ENCODE measurements around the gene CCNB3. TPM values are rescaled to one million over a fixed set of nuclear protein-coding genes. Genes with fewer than 3 reads are reported as not detected.

Gene CCNB3
- total RNA-seq, 1 experiment from 2014 or later = 0.64 TPM

DNA sequence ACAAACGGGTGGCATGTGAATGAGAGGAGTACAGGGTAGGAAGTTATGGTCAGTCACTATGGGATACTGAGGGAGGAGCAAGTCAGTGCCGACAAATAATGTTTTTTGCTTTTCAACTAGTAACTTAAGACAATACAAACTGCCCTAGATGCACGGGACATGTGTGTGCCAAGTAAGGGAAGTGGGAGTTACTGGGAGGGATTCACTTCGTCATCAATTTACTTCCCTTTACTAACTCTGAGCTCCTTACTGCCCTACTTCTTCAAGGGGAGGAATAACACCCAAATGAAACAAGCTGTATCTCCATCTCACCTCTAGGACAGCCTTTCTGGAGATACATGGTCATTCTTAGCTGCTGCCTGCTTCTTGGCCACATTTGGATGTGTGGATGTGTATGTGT lies 168.4 kb downstream of the CCNB3 start:
- DNase-seq (ENCODE audit: low read depth, low spot score) (no peak), ATAC-seq (no peak)
- H3K4me1 ChIP-seq (ENCODE audit: control insufficient read depth, insufficient read depth, low read length) = no peaks in the 10 kb centered on the region
- ChIA-PET CTCF (no interaction called here), POLR2A (no interaction called here)
- H3K27ac ChIP-seq (ENCODE audit: low read length) = no peak overlapping the region
- in situ Hi-C loops (cut with HindIII; ENCODE audit: low pct_unique_long_range_greater_than_20kb, low sequenced_read_pairs) (no loop called here), intact Hi-C loops (cut with micrococcal nuclease; ENCODE audit: unreplicated experiment) (no loop called here)
- H3K36me3 ChIP-seq (ENCODE audit: control insufficient read depth, insufficient read depth, low read length) = no peaks in the 10 kb centered on the region
- H3K4me3 ChIP-seq (ENCODE audit: low read depth in 2 of 2, low read length in 2 of 2) = no peak overlapping the region
- no peaks in the 10 kb centered on the region for H3K9me3 ChIP-seq (ENCODE audit: control insufficient read depth, insufficient read depth, low read depth, low read length)
- no peaks in the 10 kb centered on the region for H3K27me3 ChIP-seq (ENCODE audit: control insufficient read depth, insufficient read depth, low read length)
- TF ChIP-seq TCF7L2 (IDR thresholded peaks at IDR 0.05; ENCODE audit: low read depth, low read length) = no peak
- TF ChIP-seq, protein P1, sequence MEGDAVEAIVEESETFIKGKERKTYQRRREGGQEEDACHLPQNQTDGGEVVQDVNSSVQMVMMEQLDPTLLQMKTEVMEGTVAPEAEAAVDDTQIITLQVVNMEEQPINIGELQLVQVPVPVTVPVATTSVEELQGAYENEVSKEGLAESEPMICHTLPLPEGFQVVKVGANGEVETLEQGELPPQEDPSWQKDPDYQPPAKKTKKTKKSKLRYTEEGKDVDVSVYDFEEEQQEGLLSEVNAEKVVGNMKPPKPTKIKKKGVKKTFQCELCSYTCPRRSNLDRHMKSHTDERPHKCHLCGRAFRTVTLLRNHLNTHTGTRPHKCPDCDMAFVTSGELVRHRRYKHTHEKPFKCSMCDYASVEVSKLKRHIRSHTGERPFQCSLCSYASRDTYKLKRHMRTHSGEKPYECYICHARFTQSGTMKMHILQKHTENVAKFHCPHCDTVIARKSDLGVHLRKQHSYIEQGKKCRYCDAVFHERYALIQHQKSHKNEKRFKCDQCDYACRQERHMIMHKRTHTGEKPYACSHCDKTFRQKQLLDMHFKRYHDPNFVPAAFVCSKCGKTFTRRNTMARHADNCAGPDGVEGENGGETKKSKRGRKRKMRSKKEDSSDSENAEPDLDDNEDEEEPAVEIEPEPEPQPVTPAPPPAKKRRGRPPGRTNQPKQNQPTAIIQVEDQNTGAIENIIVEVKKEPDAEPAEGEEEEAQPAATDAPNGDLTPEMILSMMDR (IDR thresholded peaks at IDR 0.05) = no peak
- no peak for TF ChIP-seq POLR2AphosphoS5 (IDR thresholded peaks at IDR 0.05; ENCODE audit: low read depth, low read length)
- no TSS peak for BruUV-seq (replicated peaks)

GRCh38 chrX:50375481-50376267 lies 171.1 kb downstream of the CCNB3 start:
- no peaks in the 10 kb centered on the region for H3K4me1 ChIP-seq (ENCODE audit: control insufficient read depth, insufficient read depth, low read length)
- BruUV-seq (replicated peaks) = no TSS peak
- ChIA-PET CTCF (no interaction called here), POLR2A (no interaction called here)
- no peak overlapping the region for H3K4me3 ChIP-seq (ENCODE audit: low read depth in 2 of 2, low read length in 2 of 2)
- no peaks in the 10 kb centered on the region for H3K27me3 ChIP-seq (ENCODE audit: control insufficient read depth, insufficient read depth, low read length)
- no peak for DNase-seq (ENCODE audit: low read depth, low spot score)
- intact Hi-C loops (cut with micrococcal nuclease; ENCODE audit: unreplicated experiment) = no loop called here
- H3K27ac ChIP-seq (ENCODE audit: low read length) = no peak overlapping the region
- in situ Hi-C loops (cut with HindIII; ENCODE audit: low pct_unique_long_range_greater_than_20kb, low sequenced_read_pairs) = no loop called here
- H3K9me3 ChIP-seq (ENCODE audit: control insufficient read depth, insufficient read depth, low read depth, low read length) = no peaks in the 10 kb centered on the region
- TF ChIP-seq, protein P1 (IDR thresholded peaks at IDR 0.05) = no peak
- TF ChIP-seq TCF7L2 (IDR thresholded peaks at IDR 0.05; ENCODE audit: low read depth, low read length) (no peak), POLR2AphosphoS5 (IDR thresholded peaks at IDR 0.05; ENCODE audit: low read depth, low read length) (no peak), SIN3A (IDR thresholded peaks at IDR 0.05; ENCODE audit: borderline replicate concordance, insufficient read depth, low read depth, low read length) (no peak)
- TF ChIP-seq, protein P2, sequence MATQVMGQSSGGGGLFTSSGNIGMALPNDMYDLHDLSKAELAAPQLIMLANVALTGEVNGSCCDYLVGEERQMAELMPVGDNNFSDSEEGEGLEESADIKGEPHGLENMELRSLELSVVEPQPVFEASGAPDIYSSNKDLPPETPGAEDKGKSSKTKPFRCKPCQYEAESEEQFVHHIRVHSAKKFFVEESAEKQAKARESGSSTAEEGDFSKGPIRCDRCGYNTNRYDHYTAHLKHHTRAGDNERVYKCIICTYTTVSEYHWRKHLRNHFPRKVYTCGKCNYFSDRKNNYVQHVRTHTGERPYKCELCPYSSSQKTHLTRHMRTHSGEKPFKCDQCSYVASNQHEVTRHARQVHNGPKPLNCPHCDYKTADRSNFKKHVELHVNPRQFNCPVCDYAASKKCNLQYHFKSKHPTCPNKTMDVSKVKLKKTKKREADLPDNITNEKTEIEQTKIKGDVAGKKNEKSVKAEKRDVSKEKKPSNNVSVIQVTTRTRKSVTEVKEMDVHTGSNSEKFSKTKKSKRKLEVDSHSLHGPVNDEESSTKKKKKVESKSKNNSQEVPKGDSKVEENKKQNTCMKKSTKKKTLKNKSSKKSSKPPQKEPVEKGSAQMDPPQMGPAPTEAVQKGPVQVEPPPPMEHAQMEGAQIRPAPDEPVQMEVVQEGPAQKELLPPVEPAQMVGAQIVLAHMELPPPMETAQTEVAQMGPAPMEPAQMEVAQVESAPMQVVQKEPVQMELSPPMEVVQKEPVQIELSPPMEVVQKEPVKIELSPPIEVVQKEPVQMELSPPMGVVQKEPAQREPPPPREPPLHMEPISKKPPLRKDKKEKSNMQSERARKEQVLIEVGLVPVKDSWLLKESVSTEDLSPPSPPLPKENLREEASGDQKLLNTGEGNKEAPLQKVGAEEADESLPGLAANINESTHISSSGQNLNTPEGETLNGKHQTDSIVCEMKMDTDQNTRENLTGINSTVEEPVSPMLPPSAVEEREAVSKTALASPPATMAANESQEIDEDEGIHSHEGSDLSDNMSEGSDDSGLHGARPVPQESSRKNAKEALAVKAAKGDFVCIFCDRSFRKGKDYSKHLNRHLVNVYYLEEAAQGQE (IDR thresholded peaks at IDR 0.05; ENCODE audit: insufficient read depth in 1 of 2, low read depth in 2 of 2, low read length in 1 of 2) = no peak
- no peaks in the 10 kb centered on the region for H3K36me3 ChIP-seq (ENCODE audit: control insufficient read depth, insufficient read depth, low read length)
- no peak for ATAC-seq

Measured in Panc1 (cell line).